A673 (cell line): ENCODE results near the gene HOXA13. TPM values are rescaled to one million over a fixed set of nuclear protein-coding genes. Genes with fewer than 3 reads are reported as not detected.
A peak's percentile ranks its signal among the peaks of the same experiment; 100 is the strongest.

Experiments
- BruUV-seq: library from RNA; stranded (reverse); fragments of 400-500 nt; replicated peaks from 2 replicates; lab custom pipeline; 2021; lab: Mats Ljungman, UMichigan
- CTCF ChIA-PET: fragments of 300-600 bp; sonication (Branson Sonifier 250); formaldehyde crosslinking; loops from one replicate; lab custom pipeline; 2022; ENCODE audit warnings: antibody characterized with exemption; lab: Charles Lee
- POLR2A ChIA-PET: fragments of 300-600 bp; sonication (Branson Sonifier 250); formaldehyde crosslinking; loops from one replicate; lab custom pipeline; 2022; ENCODE audit warnings: antibody characterized with exemption; ENCODE audit not compliant: low non-redundant PET; lab: Charles Lee
- DNase-seq: peaks from one replicate; pipeline ENCODE4 v3.0.0-alpha.2; 2015; ENCODE audit warnings: low spot score
- H3K27ac ChIP-seq: fragments of 200-600 bp; sonication (generic); 2 replicates; pipeline ENCODE4 v1.5.1; 2016; ENCODE audit warnings: mixed run types, low read depth, mild to moderate bottlenecking, mixed read lengths, antibody characterized with exemption, low read length; ENCODE audit not compliant: poor library complexity, severe bottlenecking
- H3K27me3 ChIP-seq: fragments of 200-600 bp; sonication (generic); replicated peaks from 2 replicates; pipeline ENCODE4 v1.6.1; 2017; ENCODE audit warnings: mixed run types, low read depth, mild to moderate bottlenecking, mixed read lengths, antibody characterized with exemption, low read length; ENCODE audit not compliant: insufficient read depth, poor library complexity
- H3K36me3 ChIP-seq: fragments of 200-600 bp; sonication (generic); 2 replicates; pipeline ENCODE4 v1.6.1; 2016; ENCODE audit warnings: mixed run types, mild to moderate bottlenecking, mixed read lengths, antibody characterized with exemption, low read length; ENCODE audit not compliant: insufficient read depth, poor library complexity, severe bottlenecking
- H3K4me1 ChIP-seq: fragments of 200-600 bp; sonication (generic); 2 replicates; pipeline ENCODE4 v1.6.1; 2017; ENCODE audit warnings: mixed run types, mild to moderate bottlenecking, mixed read lengths, antibody characterized with exemption, low read length; ENCODE audit not compliant: insufficient read depth, poor library complexity, severe bottlenecking
- H3K4me3 ChIP-seq: fragments of 200-600 bp; sonication (generic); 2 replicates; pipeline ENCODE4 v1.5.1; 2016; ENCODE audit warnings: low read depth, mixed run types, mild to moderate bottlenecking, mixed read lengths, low read length; ENCODE audit not compliant: poor library complexity, severe bottlenecking
- H3K9me3 ChIP-seq: fragments of 200-600 bp; sonication (generic); 2 replicates; pipeline ENCODE4 v1.6.1; 2016; ENCODE audit warnings: mixed run types, low read depth, mild to moderate bottlenecking, mixed read lengths, antibody characterized with exemption, low read length; ENCODE audit not compliant: poor library complexity, severe bottlenecking
- EZH2 ChIP-seq: fragments of 200-600 bp; sonication (generic); IDR thresholded peaks from 2 replicates; pipeline ENCODE4 v1.6.1; 2017; ENCODE audit warnings: borderline replicate concordance, low read depth, mild to moderate bottlenecking, mixed read lengths, antibody characterized with exemption, low read length; ENCODE audit not compliant: poor library complexity, severe bottlenecking
- intact Hi-C: fragments of 100-400 bp; cut with micrococcal nuclease; formaldehyde crosslinking; loops from one replicate; pipeline ENCODE4 v1.10.0; 2022; ENCODE audit not compliant: unreplicated experiment
- microRNA-seq: library from miRNA; unstranded; fragments of <30 nt; microRNA quantifications from one replicate; pipeline ENCODE4 v1.2.0, GENCODE V29; 2021
- total RNA-seq: library from RNA; stranded (reverse); gene quantifications from 2 replicates; pipeline ENCODE4 v1.2.3, GENCODE V29; 2021
- TF ChIP-seq, protein P1 (sequence below): fragments of 300-800, 200-600 bp; sonication (generic); conservative IDR thresholded peaks from 2 replicates; pipeline ENCODE4 v1.5.1; 2017; ENCODE audit warnings: low read depth, mild to moderate bottlenecking, antibody characterized with exemption, low read length, moderate library complexity, mixed read lengths

Gene HOXA13
- total RNA-seq, 1 experiment from 2014 or later, result not detected

DNA sequence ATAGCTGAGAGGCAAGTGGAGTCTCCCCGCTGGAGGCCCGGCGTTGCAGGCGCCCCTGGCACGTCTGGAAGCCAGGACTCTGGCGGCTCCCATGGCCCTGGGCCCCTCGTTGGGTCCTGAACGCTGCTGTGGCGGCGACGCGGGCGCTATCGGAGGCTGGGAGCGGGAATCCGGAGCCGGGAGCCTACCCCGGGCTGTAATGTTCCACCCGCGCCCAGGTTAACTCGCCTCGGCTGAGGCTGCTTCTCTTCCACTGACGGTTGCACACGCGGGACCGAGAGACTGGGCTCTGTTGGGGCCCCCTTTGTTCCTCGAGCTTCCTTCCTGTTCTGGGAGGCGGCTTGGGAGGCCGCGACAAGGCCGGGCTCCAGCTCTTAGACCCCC is 55.1 kb downstream of the HOXA13 start:
- H3K4me3 ChIP-seq, result no peak overlapping the region
- H3K4me1 ChIP-seq, result peaks cover 14% of the 10 kb centered on the region
- H3K9me3 ChIP-seq, result no peaks in the 10 kb centered on the region
- intact Hi-C loops, result loop anchor here (5.0 kb wide), 1 partner anchor 1272 kb away; no protein-coding TSS in a partner anchor
- TF ChIP-seq EZH2, result no peak
- TF ChIP-seq, protein P1, sequence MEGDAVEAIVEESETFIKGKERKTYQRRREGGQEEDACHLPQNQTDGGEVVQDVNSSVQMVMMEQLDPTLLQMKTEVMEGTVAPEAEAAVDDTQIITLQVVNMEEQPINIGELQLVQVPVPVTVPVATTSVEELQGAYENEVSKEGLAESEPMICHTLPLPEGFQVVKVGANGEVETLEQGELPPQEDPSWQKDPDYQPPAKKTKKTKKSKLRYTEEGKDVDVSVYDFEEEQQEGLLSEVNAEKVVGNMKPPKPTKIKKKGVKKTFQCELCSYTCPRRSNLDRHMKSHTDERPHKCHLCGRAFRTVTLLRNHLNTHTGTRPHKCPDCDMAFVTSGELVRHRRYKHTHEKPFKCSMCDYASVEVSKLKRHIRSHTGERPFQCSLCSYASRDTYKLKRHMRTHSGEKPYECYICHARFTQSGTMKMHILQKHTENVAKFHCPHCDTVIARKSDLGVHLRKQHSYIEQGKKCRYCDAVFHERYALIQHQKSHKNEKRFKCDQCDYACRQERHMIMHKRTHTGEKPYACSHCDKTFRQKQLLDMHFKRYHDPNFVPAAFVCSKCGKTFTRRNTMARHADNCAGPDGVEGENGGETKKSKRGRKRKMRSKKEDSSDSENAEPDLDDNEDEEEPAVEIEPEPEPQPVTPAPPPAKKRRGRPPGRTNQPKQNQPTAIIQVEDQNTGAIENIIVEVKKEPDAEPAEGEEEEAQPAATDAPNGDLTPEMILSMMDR, result no peak
- no peak overlapping the region for H3K27ac ChIP-seq
- no TSS peak for BruUV-seq
- CTCF ChIA-PET, result interaction anchor here (1.6 kb wide), 1 partner anchor 16 kb away, joined by 5 read pairs; no protein-coding TSS in a partner anchor
- H3K36me3 ChIP-seq, result no peaks in the 10 kb centered on the region
- no peak for DNase-seq
- H3K27me3 ChIP-seq, result peaks cover 100% of the 10 kb centered on the region
- POLR2A ChIA-PET, result no interaction called here

Small RNAs within 50 kb of the gene (microRNA-seq; reads per million reads assigned to microRNA genes)
- gene MIR196B, result 26.7 reads per million, percentile 47 among the genes with 10 or more reads in this experiment

Other genes starting within 250 kb of the HOXA13 start
- not detected in 2 replicates for gene HOXA1, start 104.1 kb downstream of the HOXA13 start, total RNA-seq
- gene HOXA2, start 97.4 kb downstream of the HOXA13 start, total RNA-seq, result not detected in 2 replicates
- not detected in 2 replicates for gene HOXA4, start 69.3 kb downstream of the HOXA13 start, total RNA-seq
- gene HOXA5, start 56.4 kb downstream of the HOXA13 start, total RNA-seq, result not detected in 2 replicates
- gene HOXA6, start 52.3 kb downstream of the HOXA13 start, total RNA-seq, result not detected in 2 replicates
- gene HOXA3, start 47.5 kb downstream of the HOXA13 start, total RNA-seq, result not detected in 2 replicates
- 0.56 and 1.5 TPM in 2 replicates for gene HOXA7, start 43.4 kb downstream of the HOXA13 start, total RNA-seq
- gene HOXA9, start 34.6 kb downstream of the HOXA13 start, total RNA-seq, result not detected in 2 replicates
- not detected in 2 replicates for gene HOXA10, start 25.8 kb downstream of the HOXA13 start, total RNA-seq
- not detected in 2 replicates for gene HOXA11, start 14.9 kb downstream of the HOXA13 start, total RNA-seq
- not detected in 2 replicates for gene EVX1, start 42.7 kb upstream of the HOXA13 start, total RNA-seq